ENCODE results near the gene LALBA. TPM values are rescaled to one million over a fixed set of nuclear protein-coding genes. Genes with fewer than 3 reads are reported as not detected.

LALBA gene
- total RNA-seq, 1 donor from 2014 or later = not detected

DNA sequence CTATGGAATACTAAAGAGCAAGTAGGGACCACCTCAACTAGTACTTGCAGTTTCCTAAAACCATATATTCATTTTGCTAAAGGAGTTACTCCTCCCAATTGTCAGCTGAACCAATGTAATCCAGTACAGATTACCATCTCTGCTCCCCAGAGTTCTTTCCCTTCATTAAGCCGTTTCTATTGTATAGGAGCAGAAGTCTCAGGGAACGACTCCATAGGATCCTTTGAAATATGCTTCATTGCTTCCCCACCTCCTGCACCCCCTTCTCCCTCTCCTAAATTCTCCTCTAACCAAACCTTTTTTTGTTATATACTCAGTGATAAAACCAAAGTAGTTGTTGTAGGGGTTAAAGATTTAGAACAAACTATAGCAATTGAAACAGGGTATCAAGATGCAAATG lies 30.7 kb upstream of the LALBA start:
- TF ChIP-seq, protein P1, sequence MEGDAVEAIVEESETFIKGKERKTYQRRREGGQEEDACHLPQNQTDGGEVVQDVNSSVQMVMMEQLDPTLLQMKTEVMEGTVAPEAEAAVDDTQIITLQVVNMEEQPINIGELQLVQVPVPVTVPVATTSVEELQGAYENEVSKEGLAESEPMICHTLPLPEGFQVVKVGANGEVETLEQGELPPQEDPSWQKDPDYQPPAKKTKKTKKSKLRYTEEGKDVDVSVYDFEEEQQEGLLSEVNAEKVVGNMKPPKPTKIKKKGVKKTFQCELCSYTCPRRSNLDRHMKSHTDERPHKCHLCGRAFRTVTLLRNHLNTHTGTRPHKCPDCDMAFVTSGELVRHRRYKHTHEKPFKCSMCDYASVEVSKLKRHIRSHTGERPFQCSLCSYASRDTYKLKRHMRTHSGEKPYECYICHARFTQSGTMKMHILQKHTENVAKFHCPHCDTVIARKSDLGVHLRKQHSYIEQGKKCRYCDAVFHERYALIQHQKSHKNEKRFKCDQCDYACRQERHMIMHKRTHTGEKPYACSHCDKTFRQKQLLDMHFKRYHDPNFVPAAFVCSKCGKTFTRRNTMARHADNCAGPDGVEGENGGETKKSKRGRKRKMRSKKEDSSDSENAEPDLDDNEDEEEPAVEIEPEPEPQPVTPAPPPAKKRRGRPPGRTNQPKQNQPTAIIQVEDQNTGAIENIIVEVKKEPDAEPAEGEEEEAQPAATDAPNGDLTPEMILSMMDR (conservative IDR thresholded peaks at IDR 0.05; ENCODE audit: low read depth, low read length) = no peak

DNA sequence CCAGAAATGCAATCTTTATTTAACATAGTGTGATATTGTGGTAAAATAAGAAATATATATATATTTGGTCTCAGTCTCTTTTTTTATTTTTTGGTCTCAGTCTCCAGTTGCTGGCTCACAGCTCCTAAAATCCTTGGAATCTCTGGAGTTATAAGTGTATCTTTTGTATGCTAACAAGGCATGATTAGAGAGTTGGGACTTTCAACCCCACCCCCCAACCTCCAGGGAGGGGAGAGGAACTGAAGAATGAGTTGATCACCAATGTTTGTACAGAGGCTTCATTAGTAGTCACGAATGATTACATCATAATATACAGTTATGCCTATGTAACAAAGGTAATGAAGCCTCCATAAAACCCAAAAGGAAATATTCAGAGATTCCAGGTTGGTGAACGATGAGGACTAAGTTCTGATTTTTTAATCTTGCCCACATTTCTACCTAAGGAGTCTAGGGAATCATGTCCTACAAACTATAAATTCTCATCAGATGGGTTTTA lies 22.8 kb upstream of the LALBA start:
- no peak for DNase-seq (ENCODE audit: low read depth)
- TF ChIP-seq, protein P1 (conservative IDR thresholded peaks at IDR 0.05; ENCODE audit: low read depth, low read length) = no peak
- no peak overlapping the region for H3K4me3 ChIP-seq (ENCODE audit: low read depth, low read length)

More for the DNA sequence above, 30.7 kb upstream of the LALBA start:
- DNase-seq (ENCODE audit: low read depth) = no peak
- H3K4me3 ChIP-seq (ENCODE audit: low read depth, low read length) = no peak overlapping the region

DNA sequence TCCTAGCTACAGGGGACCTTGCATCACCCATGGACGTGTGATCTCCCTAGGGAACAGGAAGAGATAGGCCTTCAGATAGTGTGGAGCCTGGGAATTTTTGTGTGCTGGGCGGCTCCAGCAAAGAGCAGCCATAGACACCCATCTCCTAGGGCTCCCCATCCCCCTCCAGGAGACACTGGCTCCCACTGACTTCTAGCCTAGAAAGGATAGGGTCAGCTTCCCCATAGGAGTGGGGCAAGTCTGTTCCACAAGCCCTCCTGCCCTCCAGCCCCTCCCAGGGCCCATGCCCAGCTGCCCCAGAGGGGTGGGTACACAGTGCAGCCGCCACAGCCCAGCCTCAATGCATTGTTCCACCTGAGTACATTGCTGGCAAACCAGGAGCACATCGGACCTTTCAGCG lies 16.5 kb upstream of the LALBA start:
- H3K4me3 ChIP-seq (ENCODE audit: low read depth, low read length) = no peak overlapping the region
- TF ChIP-seq, protein P1 (conservative IDR thresholded peaks at IDR 0.05; ENCODE audit: low read depth, low read length) = no peak
- DNase-seq (ENCODE audit: low read depth) = no peak

- no peak overlapping the region for H3K4me3 ChIP-seq (ENCODE audit: low read depth, low read length)
- TF ChIP-seq, protein P1 (conservative IDR thresholded peaks at IDR 0.05; ENCODE audit: low read depth, low read length) = no peak
- no peak for DNase-seq (ENCODE audit: low read depth)
These were observed 13.9 kb upstream of the LALBA start for GRCh38 chr12:48583728-48584127.

DNA sequence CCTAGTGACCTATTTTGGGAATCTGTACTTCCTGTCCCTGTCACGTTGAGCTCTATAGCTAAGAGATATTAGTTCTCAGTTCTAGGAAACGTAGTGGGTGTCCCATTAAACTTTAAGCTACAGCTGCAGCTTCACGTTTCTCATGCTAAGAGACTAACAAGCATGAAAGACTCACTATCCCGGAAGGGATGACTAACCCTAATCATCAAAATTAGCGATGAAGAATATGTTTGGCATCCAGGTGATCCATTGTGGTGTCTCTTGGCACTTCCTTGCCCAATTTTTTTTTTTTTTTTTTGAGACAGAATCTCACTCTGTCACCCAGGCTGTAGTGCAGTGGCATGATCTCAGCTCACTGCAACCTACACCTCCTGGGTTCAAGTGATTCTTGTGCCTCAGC lies 11.0 kb upstream of the LALBA start:
- DNase-seq (ENCODE audit: low read depth) = no peak
- H3K4me3 ChIP-seq (ENCODE audit: low read depth, low read length) = no peak overlapping the region
- TF ChIP-seq, protein P1 (conservative IDR thresholded peaks at IDR 0.05; ENCODE audit: low read depth, low read length) = no peak

DNA sequence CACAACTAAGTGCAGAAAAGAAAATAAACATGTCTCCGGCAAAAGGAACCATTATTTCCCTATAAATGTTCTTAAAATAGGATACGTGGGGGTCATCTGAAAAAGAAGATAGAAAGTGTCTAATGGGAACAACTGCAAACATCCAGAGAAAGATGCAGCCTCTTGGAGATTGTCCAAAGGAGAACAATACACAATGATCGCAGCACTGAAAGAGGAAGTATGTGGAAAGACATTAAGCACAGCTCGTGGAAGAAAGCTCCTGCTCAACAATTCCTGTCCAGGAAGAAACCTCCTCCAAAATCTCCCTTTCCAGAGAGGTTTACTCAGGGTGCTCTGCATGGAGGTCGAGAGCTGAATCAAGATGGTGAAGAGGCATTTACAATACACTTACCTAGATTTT lies 2.5 kb upstream of the LALBA start:
- TF ChIP-seq, protein P1 (conservative IDR thresholded peaks at IDR 0.05; ENCODE audit: low read depth, low read length) = no peak
- H3K4me3 ChIP-seq (ENCODE audit: low read depth, low read length) = no peak overlapping the region
- DNase-seq (ENCODE audit: low read depth) = no peak

DNA sequence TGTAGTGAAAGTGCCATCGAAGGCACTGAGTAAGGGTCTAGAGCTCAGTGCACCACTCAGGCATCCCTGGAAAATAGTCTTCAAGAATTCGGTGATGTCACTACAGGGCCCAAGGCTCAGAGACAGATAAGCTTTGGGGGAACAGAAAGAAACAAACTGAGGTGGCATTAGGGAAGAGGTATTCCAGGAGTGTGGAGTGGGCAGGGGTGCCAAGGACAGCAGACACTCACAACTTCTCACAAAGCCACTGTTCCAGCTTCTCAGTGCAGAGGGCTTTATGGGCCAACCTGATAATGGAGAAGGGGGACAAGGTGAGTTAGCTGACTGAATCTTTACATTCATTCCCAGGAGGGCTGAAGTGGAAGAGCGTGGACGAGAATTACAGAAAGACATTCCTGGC lies 2.1 kb downstream of the LALBA start:
- H3K4me3 ChIP-seq (ENCODE audit: low read depth, low read length) = no peak overlapping the region
- TF ChIP-seq, protein P1 (conservative IDR thresholded peaks at IDR 0.05; ENCODE audit: low read depth, low read length) = no peak
- DNase-seq (ENCODE audit: low read depth) = no peak
